ENCODE data around the gene MAPK1. TPM values are rescaled to one million over a fixed set of nuclear protein-coding genes. Genes with fewer than 3 reads are reported as not detected.

Gene MAPK1
- total RNA-seq, 4 donors from 2014 or later: 45.3 to 122 (median 75.2) TPM

DNA sequence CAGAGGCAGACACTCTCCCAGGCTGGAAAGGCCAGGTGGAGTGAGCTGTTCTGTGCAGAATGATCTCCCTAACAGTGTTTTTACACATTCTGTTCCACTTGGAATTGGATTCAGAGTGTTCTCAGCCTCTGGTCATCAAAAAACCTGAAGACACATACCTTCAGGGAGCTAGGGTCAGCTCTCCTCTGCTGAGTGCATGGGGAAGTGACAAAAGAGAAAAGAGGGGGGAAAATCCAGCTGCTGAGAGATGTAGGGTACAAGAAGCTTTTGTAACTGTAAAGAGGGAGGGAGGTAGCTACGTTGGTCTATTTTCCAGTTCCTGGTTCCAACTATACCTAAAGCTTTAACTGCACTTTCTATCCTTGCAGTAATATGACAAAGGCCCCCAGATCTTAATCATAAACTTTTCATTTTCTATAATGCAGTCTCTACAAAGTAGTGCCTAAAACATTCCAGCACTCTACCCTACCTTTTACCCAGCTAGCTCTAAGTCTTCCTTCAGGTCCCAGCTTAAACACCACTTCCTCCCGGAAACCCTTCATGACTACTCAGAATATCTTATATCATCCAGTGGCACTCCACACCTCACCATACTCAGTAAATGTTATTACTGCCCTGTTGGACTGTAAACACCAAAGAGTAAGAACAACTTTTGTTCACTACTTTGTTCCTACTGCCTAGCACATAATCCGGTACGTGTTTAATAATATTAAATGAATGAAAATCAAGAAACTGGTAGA is 9.2 kb downstream of the MAPK1 start:
- Histone ChIP-seq H3K27me3 (no peaks in the 10 kb centered on the region), H3K9me3 (no peaks in the 10 kb centered on the region), H3K4me1 (peaks cover 0 to 11% of the 10 kb centered on the region in 2 donors), H3K4me3 (no peak overlapping the region), H3K36me3 (no peaks in the 10 kb centered on the region), H3K27ac (no peak overlapping the region)
- intact Hi-C loops (cut with DNase I; ENCODE audit: low total_unique reads): no loop called here
- DNase-seq: no peak
- TF ChIP-seq, protein P1, sequence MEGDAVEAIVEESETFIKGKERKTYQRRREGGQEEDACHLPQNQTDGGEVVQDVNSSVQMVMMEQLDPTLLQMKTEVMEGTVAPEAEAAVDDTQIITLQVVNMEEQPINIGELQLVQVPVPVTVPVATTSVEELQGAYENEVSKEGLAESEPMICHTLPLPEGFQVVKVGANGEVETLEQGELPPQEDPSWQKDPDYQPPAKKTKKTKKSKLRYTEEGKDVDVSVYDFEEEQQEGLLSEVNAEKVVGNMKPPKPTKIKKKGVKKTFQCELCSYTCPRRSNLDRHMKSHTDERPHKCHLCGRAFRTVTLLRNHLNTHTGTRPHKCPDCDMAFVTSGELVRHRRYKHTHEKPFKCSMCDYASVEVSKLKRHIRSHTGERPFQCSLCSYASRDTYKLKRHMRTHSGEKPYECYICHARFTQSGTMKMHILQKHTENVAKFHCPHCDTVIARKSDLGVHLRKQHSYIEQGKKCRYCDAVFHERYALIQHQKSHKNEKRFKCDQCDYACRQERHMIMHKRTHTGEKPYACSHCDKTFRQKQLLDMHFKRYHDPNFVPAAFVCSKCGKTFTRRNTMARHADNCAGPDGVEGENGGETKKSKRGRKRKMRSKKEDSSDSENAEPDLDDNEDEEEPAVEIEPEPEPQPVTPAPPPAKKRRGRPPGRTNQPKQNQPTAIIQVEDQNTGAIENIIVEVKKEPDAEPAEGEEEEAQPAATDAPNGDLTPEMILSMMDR (IDR thresholded peaks at IDR 0.05): no peak
- no peak for TF ChIP-seq POLR2A (IDR thresholded peaks at IDR 0.05)

DNA sequence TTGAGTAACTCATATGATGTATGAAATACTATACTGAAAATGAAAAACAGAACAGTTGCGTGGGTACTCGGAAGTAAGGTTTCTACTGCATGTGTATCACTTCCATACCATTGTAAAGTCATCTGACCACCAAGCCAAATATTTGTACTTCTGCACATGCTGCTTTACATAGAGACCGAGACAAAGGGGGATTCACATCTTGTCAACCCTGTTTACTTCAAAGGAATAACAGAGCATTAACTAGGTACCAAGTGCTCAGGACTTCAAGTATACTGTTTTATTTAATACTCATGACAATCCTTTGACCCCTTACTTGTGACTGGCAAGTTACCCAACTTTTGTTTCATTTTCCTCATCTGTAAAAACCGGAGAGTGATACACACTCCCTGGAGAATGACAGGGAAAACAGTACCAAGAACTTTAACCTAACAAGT is 9.9 kb downstream of the MAPK1 start:
- no peak overlapping the region for H3K4me3 ChIP-seq
- no peak overlapping the region for H3K27ac ChIP-seq
- H3K36me3 ChIP-seq: no peaks in the 10 kb centered on the region
- TF ChIP-seq, protein P1 (IDR thresholded peaks at IDR 0.05): no peak
- TF ChIP-seq POLR2A (IDR thresholded peaks at IDR 0.05): no peak
- H3K9me3 ChIP-seq: no peaks in the 10 kb centered on the region
- H3K4me1 ChIP-seq: peaks cover 0 to 11% of the 10 kb centered on the region in 2 donors
- no peak for DNase-seq
- no peaks in the 10 kb centered on the region for H3K27me3 ChIP-seq
- intact Hi-C loops (cut with DNase I; ENCODE audit: low total_unique reads): no loop called here

DNA sequence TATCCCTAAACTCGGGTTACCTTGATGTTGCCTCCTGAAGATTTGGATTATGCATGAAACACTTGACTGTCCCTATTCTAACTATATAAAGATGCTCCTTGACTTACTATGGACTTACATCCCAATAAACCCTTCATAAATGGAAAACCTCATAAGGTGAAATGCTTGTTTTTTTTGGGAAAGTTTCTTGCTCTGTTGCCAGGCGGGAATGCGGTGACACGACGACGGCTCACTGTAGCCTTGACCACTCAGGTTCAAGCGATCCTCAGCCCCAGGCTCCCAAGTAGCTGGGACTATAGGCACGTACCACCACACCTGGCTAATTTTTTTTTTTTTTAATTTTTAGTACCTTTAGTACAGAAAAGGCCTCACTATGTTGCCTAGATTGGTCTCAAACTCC is 10.6 kb downstream of the MAPK1 start:
- H3K4me1 ChIP-seq: peaks cover 0 to 11% of the 10 kb centered on the region in 2 donors
- no peak for DNase-seq
- H3K4me3 ChIP-seq: no peak overlapping the region
- H3K36me3 ChIP-seq: no peaks in the 10 kb centered on the region
- TF ChIP-seq, protein P1 (IDR thresholded peaks at IDR 0.05): no peak
- no peak for TF ChIP-seq POLR2A (IDR thresholded peaks at IDR 0.05)
- no peaks in the 10 kb centered on the region for H3K27me3 ChIP-seq
- intact Hi-C loops (cut with DNase I; ENCODE audit: low total_unique reads): no loop called here
- no peak overlapping the region for H3K27ac ChIP-seq
- no peaks in the 10 kb centered on the region for H3K9me3 ChIP-seq

DNA sequence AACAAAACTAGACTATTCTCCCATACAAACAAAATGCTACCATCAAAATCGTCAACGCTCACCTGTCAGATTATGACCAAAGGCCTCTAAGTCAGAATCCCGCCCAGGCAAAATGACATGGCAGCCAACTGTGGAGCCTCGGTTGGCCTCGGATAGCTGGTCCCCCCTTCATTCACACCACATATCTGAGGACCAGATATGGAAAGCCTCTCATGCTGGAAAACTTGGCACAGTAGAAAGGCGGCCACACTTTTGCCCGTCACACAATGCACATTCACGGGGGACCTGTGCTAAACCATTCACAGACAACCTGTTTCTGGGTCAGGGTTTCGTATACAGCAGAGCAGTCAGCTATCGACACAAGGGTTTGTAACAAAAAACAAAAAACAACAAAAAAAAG is 11.2 kb downstream of the MAPK1 start:
- H3K27me3 ChIP-seq: no peaks in the 10 kb centered on the region
- no peak for DNase-seq
- H3K36me3 ChIP-seq: no peaks in the 10 kb centered on the region
- no peak overlapping the region for H3K27ac ChIP-seq
- H3K4me1 ChIP-seq: peaks cover 0 to 11% of the 10 kb centered on the region in 2 donors
- H3K9me3 ChIP-seq: no peaks in the 10 kb centered on the region
- H3K4me3 ChIP-seq: no peak overlapping the region
- intact Hi-C loops (cut with DNase I; ENCODE audit: low total_unique reads): no loop called here
- TF ChIP-seq, protein P1 (IDR thresholded peaks at IDR 0.05): no peak

DNA sequence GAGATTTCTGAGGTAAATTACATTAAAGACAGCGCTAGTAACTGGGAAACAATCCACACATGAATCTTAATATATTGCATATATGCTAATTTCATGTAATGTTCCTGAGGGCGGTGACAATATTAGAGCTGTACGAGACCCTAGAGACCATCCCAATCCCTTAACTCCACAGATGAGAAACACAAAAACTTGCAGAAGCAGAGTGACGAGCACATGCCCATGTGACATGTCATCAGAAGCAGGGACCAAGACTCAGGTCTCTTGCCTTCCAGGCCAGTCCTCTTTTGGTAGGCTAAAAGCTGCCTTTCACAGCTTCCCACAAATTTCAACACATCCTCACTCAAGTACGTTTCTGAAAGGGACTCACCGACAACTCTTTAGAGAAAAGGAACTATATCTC is 11.8 kb downstream of the MAPK1 start:
- intact Hi-C loops (cut with DNase I; ENCODE audit: low total_unique reads): no loop called here
- TF ChIP-seq POLR2A (IDR thresholded peaks at IDR 0.05): no peak
- TF ChIP-seq, protein P1 (IDR thresholded peaks at IDR 0.05): no peak
- H3K4me1 ChIP-seq: peaks cover 0 to 12% of the 10 kb centered on the region in 2 donors
- no peak overlapping the region for H3K27ac ChIP-seq
- DNase-seq: no peak
- no peak overlapping the region for H3K4me3 ChIP-seq
- H3K9me3 ChIP-seq: no peaks in the 10 kb centered on the region
- no peaks in the 10 kb centered on the region for H3K27me3 ChIP-seq
- no peaks in the 10 kb centered on the region for H3K36me3 ChIP-seq

Data from uterus (tissue), 4 donors.